ENCODE results near the gene NAA16. TPM values are rescaled to one million over a fixed set of nuclear protein-coding genes. Genes with fewer than 3 reads are reported as not detected.

The NAA16 gene
- total RNA-seq, 1 donor from 2014 or later: 6.5 TPM

DNA sequence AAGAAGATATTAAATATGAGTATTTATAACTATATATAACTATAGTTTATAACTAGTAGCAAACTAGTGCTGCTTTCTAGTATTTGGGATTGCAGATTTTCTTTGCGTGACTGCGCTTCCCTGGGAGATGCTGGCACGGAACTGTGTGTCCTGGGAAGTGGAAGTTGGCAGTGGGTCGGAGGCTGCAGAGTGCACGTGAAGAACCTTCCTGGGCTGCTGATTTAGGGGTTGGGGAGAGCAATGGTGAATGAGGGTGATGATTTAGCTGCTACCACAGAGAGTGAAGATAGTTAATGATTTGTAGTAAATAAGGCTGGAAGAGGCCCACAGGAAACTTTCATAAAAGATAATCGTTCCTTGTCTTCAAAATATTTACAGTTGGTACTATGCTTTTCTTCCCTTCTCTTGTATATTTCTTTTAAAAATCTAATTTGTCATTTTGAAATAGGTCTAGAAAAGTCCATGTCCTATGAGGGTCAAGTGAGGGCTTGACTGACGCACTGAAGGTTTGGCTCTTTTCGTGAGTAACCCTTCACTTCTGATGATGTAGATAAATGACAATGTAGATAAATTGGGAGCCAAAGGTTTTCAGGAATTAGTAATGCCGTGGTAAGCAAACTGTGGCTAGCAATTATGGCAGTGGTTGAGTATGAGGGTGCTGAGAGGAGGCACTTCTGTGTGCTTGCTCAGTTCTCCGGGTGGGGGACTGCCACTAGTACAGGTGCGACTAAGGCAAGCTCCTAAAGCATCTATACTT, 3.0 kb upstream of the NAA16 start:
- intact Hi-C loops (cut with micrococcal nuclease): no loop called here
- Histone ChIP-seq H3K36me3 (no peaks in the 10 kb centered on the region), H3K4me3 (no peak overlapping the region), H3K27ac (replicated peaks) (no peak overlapping the region), H3K4me1 (peaks cover 25% of the 10 kb centered on the region), H3K9me3 (replicated peaks) (no peaks in the 10 kb centered on the region), H3K27me3 (ENCODE audit: low read depth) (no peaks in the 10 kb centered on the region)
- TF ChIP-seq CTCF (IDR thresholded peaks at IDR 0.05; ENCODE audit: borderline replicate concordance): no peak
- DNase-seq: no peak

DNA sequence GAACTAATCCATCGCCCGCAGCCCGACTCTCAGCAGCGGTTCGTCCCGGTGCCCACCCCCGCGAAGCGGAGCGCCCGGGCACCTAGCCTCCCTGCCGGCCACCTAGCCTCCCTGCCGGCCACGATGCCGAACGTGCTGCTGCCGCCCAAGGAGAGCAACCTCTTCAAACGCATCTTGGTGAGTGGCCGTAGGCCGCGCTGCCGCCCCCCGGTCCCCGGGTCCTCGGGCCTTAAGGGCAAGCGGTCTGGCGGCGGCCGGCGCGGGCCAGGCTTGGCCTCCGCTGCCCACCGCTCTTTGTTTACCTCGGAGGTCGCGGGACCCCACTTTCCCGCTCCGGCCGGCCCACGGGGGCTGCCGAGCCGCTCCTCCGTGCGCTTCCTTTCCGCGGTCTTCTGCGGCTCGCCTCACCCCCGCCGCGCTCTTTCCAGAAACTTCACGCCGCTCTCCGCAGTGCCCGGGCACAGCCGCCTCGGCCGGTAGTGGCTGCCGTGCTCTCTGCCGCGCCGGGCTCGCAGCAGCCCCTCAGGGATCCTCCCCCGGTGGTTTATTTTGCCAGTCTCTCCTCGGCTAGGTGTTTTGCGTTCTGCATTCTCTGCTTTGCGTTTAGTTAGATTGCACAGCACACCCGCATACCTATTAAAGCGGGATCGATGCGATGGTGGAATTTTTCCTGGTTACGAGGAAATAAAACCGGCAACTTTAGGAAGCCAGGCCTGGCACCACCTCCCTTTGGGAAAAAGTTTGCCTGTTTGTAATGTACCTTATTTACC, 524 bp downstream of the NAA16 start:
- peak; percentile 29 for DNase-seq
- intact Hi-C loops (cut with micrococcal nuclease): no loop called here
- Histone ChIP-seq H3K9me3 (replicated peaks) (no peaks in the 10 kb centered on the region), H3K4me1 (peaks cover 55% of the 10 kb centered on the region), H3K27me3 (ENCODE audit: low read depth) (no peaks in the 10 kb centered on the region), H3K4me3 (peak overlapping the region; percentile 96), H3K27ac (replicated peaks) (peak overlapping the region; percentile 92), H3K36me3 (no peaks in the 10 kb centered on the region)
- peak; percentile 35 for TF ChIP-seq CTCF (IDR thresholded peaks at IDR 0.05; ENCODE audit: borderline replicate concordance)

DNA sequence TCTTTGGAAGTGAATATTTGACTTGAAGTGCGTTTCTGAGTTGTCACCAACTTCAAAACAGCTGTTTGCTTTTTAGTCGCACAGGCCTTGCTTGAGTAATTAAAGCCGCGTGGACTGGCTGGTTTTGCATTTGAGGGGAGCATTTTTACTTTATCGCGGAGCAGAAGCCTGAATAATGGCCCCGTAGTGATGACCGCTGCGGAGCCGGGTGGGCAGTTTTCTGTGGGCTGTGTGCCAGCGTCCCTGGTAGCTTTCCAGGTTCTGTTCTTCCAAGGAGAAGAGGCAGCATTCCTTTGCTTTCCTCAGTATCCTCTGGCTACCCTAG, 1.1 kb downstream of the NAA16 start:
- no peaks in the 10 kb centered on the region for H3K27me3 ChIP-seq (ENCODE audit: low read depth)
- H3K9me3 ChIP-seq (replicated peaks): no peaks in the 10 kb centered on the region
- peak overlapping the region; percentile 92 for H3K27ac ChIP-seq (replicated peaks)
- peaks cover 55% of the 10 kb centered on the region for H3K4me1 ChIP-seq
- peak; percentile 42 for DNase-seq
- H3K4me3 ChIP-seq: peak overlapping the region; percentile 96
- intact Hi-C loops (cut with micrococcal nuclease): no loop called here
- no peak for TF ChIP-seq CTCF (IDR thresholded peaks at IDR 0.05; ENCODE audit: borderline replicate concordance)
- no peaks in the 10 kb centered on the region for H3K36me3 ChIP-seq

DNA sequence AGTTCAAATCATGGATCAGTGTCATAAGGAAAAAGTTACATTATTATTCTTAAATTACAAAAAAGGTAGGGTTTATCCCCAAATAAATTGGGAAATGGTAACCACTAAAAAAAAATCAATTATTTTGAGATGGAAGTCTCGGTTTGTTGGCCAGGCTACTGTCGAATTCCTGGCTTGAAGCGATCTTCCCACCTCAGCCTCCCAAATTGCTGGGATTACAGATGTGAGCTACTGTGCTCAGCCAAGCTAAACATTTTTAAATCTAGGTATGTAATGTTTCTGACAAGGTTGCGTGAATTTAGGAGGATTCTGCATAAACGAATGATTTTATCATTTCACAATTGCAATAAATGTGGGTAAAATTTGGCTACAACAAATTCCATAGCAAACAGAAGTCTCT, 2.0 kb downstream of the NAA16 start:
- intact Hi-C loops (cut with micrococcal nuclease): no loop called here
- no peaks in the 10 kb centered on the region for H3K27me3 ChIP-seq (ENCODE audit: low read depth)
- DNase-seq: no peak
- no peak overlapping the region for H3K27ac ChIP-seq (replicated peaks)
- peak overlapping the region; percentile 96 for H3K4me3 ChIP-seq
- H3K36me3 ChIP-seq: no peaks in the 10 kb centered on the region
- no peak for TF ChIP-seq CTCF (IDR thresholded peaks at IDR 0.05; ENCODE audit: borderline replicate concordance)
- H3K4me1 ChIP-seq: peaks cover 55% of the 10 kb centered on the region
- no peaks in the 10 kb centered on the region for H3K9me3 ChIP-seq (replicated peaks)

DNA sequence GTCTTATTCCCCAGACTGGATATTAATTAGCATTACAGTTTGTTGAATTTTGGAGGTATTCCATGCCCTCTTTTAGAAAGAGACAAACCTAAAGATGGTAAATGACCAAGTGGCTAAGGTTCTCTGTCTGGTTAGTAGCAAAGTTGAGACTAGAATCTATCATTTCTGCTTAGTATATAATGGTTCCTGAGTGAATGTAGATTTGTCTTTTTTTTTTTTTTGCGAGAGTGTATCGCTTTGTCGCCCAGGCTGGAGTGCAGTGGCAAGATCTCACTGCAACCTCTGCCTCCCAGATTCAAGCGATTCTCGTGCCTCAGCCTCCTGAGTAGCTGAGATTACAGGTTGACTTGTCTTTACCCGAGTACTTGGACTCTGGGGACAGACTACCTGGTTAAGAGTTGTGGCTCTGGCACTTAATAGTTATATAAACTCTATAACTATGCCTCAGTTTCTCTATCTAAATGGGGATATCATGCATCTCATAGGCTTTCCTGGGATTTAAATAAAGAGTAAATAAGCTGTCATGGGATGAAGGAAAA, 2.7 kb downstream of the NAA16 start:
- no peak overlapping the region for H3K27ac ChIP-seq (replicated peaks)
- intact Hi-C loops (cut with micrococcal nuclease): no loop called here
- DNase-seq: no peak
- TF ChIP-seq CTCF (IDR thresholded peaks at IDR 0.05; ENCODE audit: borderline replicate concordance): no peak
- no peaks in the 10 kb centered on the region for H3K9me3 ChIP-seq (replicated peaks)
- peaks cover 56% of the 10 kb centered on the region for H3K4me1 ChIP-seq
- no peaks in the 10 kb centered on the region for H3K27me3 ChIP-seq (ENCODE audit: low read depth)
- peaks cover 2% of the 10 kb centered on the region for H3K36me3 ChIP-seq
- peak overlapping the region; percentile 96 for H3K4me3 ChIP-seq
